ENCODE results near the gene EMC10.

EMC10 gene

DNA sequence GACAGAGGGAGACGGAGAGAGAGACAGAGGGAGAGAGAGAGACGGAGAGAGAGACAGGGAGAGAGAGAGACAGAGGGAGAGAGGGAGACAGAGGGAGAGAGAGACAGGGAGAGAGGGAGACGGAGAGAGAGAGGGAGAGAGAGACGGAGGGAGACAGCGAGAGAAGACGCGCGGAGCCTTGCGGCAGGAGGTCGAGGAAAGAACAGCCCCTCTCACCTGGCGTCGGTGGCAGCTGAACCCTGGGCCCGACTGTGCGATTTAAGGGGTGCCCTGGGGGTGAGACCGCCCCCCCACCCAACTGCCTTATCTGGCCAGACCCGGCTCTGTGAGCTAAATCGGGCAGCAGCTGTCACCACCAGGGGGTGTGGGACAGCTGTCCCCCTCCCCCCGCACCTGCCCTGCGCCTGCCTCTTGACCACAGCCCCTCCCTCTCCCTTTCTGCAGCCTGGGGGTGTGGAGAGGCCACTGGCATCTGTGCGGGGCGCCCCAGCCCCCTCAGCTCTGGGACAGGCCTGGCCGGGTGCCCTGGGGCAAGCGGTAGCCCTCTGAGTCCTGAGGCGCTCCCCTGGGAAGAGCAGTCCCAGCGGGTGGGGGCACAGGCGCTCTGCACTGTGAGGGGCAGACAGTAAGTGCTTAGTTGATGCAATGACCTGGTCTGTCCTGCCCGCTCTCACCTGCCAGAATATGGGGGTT is 23.9 kb downstream of the EMC10 start:
- DNase-seq = no peak

- no peak for DNase-seq
Measured at GRCh38 chr19:50500753-50501151, 24.4 kb downstream of the EMC10 start.

- no peak for DNase-seq
Measured at GRCh38 chr19:50501186-50501567, 24.9 kb downstream of the EMC10 start.

- no peak for DNase-seq
Measured at GRCh38 chr19:50501568-50502475, 25.5 kb downstream of the EMC10 start.

DNA sequence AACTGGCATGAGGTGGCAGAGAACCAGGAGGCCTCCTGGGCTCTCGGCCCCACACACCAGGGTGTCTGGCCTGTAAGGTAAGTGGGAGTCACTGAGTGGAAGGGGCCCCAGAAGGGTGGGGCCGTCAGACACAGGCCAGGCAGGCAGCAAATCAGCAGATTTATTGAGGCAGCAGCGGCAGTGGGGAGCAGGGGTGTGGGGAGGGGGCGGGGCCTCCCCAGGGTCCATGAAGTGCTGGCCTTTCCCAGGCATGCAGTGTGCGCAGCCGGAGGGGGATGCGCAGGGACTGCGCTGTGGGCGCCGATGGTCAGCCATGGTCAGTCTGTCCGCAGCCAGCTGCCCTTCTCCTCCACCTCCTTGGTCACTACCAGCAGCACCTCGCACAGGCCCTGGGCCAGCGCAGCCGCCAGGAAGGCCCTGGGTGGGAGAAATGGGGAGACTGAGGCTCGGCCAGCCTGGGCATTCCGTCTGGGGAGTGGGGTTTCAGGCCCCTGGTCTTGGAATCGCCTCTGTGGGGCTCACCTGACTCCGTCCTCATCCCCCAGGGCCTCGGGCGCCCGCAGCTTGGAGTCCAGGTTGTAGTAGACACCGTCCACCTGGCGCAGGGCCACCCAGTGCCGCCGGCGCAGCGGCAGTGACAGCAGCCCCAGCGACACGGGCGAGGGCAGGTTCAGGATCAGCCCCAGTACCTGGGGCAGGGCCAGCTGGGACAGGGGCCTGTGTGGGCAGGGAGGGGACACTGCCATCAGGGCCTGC is 29.7 kb downstream of the EMC10 start:
- DNase-seq = no peak

DNA sequence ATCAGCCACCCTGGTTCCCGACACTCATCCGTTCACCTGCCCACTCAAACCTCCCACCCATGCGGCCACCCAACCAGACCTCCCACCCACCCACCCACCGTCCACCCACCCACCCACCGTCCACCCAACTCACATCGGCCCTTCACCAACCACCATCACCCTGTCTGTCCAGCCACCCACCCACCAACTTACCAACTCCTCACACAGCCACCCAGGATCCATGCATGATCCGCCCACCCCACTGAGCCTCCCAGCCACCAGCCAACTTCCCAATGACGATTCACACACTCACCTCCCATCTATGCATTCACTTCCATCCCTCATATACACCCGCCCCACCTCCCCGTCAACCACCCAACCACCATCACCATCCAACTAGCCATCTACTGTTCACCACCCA is 30.4 kb downstream of the EMC10 start:
- no peak for DNase-seq

GRCh38 chr19:50507376-50507775 is 31.1 kb downstream of the EMC10 start:
- no peak for DNase-seq

DNA sequence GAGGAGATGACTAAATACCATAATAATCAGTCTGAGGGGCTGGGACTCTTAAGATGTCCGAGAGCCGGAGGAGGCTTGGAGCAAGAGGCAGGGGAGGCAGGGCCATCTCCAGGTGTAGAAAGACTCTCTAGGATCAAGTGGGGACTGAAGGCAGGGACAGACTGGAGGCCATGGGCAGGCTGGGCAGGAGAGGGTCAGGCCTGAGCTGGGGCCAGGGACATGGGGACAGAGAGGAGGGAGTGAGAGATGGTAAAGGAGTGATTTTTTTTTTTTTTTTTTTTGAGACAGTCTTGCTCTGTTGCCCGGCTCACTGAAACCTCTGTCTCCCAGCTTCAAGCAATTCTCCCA is 32.5 kb downstream of the EMC10 start:
- no peak for DNase-seq

GRCh38 chr19:50509366-50509765 is 33.1 kb downstream of the EMC10 start:
- no peak for DNase-seq

GRCh38 chr19:50510121-50510670 is 33.9 kb downstream of the EMC10 start:
- DNase-seq = no peak

GRCh38 chr19:50510700-50511068 is 34.4 kb downstream of the EMC10 start:
- no peak for DNase-seq

GRCh38 chr19:50511069-50511822 is 34.9 kb downstream of the EMC10 start, which contains the start of gene JOSD2:
TSS of gene JOSD2 (minus strand) at chr19:50511191. CDS start at chr19:50510431, 760 bp downstream.
- DNase-seq = peak; percentile 95

DNA sequence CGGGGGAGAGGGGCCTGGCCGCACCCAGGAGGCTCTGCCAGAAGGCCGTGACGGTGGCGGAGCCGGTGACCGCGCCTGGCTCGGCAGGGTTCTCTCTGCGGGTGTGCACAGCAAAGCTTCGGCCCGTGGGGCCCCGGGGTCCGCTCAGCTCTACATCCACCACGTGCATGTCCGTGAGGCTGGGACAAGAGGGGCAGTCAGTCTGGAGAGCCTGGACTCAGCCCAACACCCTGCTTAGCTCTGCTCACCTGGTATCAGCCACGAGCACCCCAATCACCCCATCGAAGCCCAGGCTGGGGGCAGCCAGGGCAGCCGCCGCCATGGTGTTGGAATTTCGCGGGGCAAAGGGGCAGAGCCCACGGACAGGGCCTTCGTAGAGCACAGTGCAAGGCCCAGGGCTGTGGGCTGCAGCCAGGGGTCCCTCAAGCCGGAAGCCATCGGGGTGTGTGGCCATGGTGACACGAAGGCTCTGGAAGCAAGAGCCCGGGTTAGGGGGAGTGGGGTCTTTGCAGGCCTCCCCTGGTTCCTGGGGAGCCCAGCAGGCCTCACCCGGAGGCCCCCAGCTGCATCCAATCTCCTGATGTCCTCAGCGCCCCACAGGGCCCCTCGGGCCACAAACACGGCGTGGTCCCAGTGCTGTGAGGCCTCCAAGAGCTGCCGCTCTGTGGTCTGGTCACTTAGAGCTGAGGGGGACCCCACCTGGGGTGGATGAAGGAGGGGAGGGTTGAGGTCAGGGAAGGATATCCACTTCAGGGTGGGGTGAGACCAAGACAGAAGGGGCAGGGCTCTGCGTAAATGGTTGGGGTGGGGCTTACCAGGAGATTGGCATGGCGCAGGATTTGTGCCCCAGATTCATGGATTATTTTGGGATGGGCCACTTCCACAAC is 36.0 kb downstream of the EMC10 start:
- no peak for DNase-seq

- no peak for DNase-seq
Measured at GRCh38 chr19:50512999-50513745, 36.9 kb downstream of the EMC10 start.

GRCh38 chr19:50513746-50514345 is 37.5 kb downstream of the EMC10 start, which contains the start of gene ASPDH:
TSS of gene ASPDH (minus strand) at chr19:50513913. CDS start at chr19:50513823, 90 bp downstream.
- no peak for DNase-seq

DNA sequence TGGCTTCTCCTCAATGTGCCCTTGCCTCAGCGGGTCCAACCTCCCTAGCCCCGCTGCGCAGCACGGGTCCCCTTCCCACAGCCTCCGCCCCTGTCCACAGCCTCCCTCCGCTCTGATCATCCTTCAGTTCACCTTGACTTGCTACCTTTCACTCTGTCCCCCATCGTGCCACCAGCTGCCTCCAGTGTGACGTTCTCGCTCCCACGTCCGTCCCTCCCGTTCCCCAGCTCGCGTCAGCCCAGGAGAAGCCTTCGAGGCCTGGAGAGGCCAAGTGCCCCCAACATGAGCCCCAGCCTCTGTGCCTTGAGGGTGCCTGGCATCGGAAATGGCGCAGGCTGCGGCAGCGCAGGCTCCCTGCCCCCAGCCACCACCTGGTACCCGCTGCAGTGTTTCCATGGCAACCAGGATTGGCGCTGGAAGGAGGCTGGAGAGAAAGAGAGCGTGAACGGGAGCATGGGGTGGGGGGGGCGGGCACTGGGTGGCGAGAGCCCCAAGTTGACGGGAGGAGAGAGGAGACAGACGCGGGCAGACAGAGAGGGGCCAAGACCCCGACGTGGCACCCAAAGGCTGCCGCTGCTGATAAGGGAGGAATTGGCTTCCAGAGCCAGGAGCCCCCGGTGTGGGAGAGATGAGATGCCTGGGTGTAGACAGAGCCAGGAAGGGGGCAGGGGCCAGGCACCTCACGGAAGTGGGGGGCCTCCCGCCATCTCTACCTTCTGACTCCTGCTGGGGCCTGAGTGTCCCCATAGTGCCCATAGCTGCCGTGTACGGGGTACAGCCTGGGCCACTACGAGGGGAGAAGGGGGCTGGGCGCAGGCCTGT is 38.2 kb downstream of the EMC10 start:
- DNase-seq = peak; percentile 43

GRCh38 chr19:50515168-50515561 is 38.9 kb downstream of the EMC10 start:
- no peak for DNase-seq

- DNase-seq = no peak
Measured at GRCh38 chr19:50516456-50516855, 40.1 kb downstream of the EMC10 start.

Measured in SHP77 treated with DMSO at 0.1 percent for 48 hours (cell line).